Mononuclear cell (primary cell): ENCODE measurements around the gene FAM234B. TPM values are rescaled to one million over a fixed set of nuclear protein-coding genes. Genes with fewer than 3 reads are reported as not detected.
A peak's percentile ranks its signal among the peaks of the same experiment; 100 is the strongest.

Experiments used
- H3K27me3 ChIP-seq: 2 replicates; pipeline ENCODE4 v1.6.0; 2011; ENCODE audit warnings: low read length, control low read depth; ENCODE audit not compliant: insufficient read depth
- H3K4me1 ChIP-seq: 2 replicates; pipeline ENCODE4 v1.5.1; 2011; ENCODE audit warnings: mild to moderate bottlenecking, low read length, control low read depth; ENCODE audit not compliant: insufficient read depth
- H3K4me3 ChIP-seq: 2 replicates; pipeline ENCODE4 v1.5.1; 2011; ENCODE audit warnings: mild to moderate bottlenecking, low read length, moderate library complexity
- H3K9me3 ChIP-seq: 2 replicates; pipeline ENCODE4 v1.5.1; 2011; ENCODE audit warnings: low read depth, mild to moderate bottlenecking, control low read depth, low read length
- total RNA-seq: library from RNA; depleted of rRNA; stranded (reverse); fragments of >200 nt; gene quantifications from one replicate; pipeline ENCODE4 v1.2.3, GENCODE V29; 2012

FAM234B gene
- total RNA-seq = 3.9 TPM

- Histone ChIP-seq H3K4me1 (peaks cover 12% of the 10 kb centered on the region), H3K4me3 (peak within 1 kb of the TSS; percentile 92), H3K9me3 (no peaks in the 10 kb centered on the region), H3K27me3 (no peaks in the 10 kb centered on the region)
These were observed at the start of gene FAM234B for GRCh38 chr12:13044002-13044905. Gene FAM234B (plus strand): TSS chr12:13044381. CDS start chr12:13044404, 23 bp downstream.

DNA sequence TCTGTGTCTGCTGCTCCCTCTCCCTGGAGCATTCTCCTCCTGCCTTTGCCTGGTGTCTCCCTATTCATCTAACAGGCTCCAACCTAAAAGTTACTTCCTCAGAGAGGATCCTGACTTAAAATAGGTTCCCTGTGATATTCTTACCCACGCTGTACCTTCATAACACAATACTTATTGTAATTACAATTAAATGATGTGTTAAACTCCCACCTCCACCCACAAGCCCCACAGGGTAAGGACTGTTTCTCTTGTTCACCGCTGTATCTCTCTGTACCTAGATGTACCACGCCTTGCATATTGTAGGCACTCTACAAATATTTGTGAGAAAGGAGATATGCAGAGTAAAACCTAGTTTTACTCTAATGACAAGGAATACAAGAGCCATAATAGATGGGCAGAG is 49.1 kb upstream of the FAM234B start:
- no peaks in the 10 kb centered on the region for H3K27me3 ChIP-seq
- H3K4me3 ChIP-seq = no peak overlapping the region
- H3K9me3 ChIP-seq = no peaks in the 10 kb centered on the region
- peaks cover 43% of the 10 kb centered on the region for H3K4me1 ChIP-seq

DNA sequence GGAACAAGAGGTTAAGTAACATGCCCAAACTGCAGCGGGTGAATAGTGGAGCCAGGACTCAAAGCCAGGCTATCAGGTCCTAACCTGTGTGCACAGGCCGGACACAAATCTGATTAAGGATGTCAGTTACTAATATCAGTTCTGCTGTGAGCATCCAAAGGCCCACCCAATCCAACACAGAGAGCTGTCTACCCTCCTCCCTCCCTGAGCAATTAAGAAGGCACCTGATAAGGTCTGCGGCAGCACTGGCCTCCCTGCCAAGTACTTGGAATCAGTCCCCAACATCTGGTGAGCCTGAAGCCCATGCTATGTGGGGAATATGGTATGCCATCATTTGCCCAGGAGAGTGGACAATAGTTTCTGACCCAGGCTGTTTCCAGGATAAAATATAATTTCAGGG is 48.0 kb upstream of the FAM234B start:
- H3K4me3 ChIP-seq = no peak overlapping the region
- H3K4me1 ChIP-seq = peaks cover 46% of the 10 kb centered on the region
- no peaks in the 10 kb centered on the region for H3K27me3 ChIP-seq
- no peaks in the 10 kb centered on the region for H3K9me3 ChIP-seq

DNA sequence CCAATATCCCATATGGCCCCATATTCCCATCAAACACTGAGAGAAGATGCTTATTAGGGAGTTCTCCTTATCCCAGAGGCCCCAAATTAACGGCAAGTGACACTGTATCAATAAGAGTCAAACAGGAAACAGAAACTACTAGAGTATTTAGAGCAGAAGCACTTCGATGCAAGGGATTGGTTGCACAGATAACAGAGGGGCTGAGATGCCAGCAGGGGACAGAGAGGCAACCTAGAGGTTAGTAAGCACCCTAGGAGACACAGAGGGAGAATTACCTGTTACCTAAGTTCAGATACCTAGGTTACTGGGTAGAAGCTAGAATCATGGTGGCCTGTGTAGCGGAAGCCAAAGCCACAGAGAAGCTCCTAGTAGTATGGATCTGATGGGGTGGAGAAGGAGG is 47.0 kb upstream of the FAM234B start:
- Histone ChIP-seq H3K9me3 (no peaks in the 10 kb centered on the region), H3K4me1 (peaks cover 47% of the 10 kb centered on the region), H3K4me3 (no peak overlapping the region), H3K27me3 (no peaks in the 10 kb centered on the region)

- Histone ChIP-seq H3K27me3 (no peaks in the 10 kb centered on the region), H3K4me3 (no peak overlapping the region), H3K4me1 (peaks cover 44% of the 10 kb centered on the region), H3K9me3 (no peaks in the 10 kb centered on the region)
These were observed 46.4 kb upstream of the FAM234B start for GRCh38 chr12:12997734-12998133.

- Histone ChIP-seq H3K4me1 (peaks cover 41% of the 10 kb centered on the region), H3K27me3 (no peaks in the 10 kb centered on the region), H3K4me3 (no peak overlapping the region), H3K9me3 (no peaks in the 10 kb centered on the region)
These were observed 45.9 kb upstream of the FAM234B start for GRCh38 chr12:12998248-12998647.

DNA sequence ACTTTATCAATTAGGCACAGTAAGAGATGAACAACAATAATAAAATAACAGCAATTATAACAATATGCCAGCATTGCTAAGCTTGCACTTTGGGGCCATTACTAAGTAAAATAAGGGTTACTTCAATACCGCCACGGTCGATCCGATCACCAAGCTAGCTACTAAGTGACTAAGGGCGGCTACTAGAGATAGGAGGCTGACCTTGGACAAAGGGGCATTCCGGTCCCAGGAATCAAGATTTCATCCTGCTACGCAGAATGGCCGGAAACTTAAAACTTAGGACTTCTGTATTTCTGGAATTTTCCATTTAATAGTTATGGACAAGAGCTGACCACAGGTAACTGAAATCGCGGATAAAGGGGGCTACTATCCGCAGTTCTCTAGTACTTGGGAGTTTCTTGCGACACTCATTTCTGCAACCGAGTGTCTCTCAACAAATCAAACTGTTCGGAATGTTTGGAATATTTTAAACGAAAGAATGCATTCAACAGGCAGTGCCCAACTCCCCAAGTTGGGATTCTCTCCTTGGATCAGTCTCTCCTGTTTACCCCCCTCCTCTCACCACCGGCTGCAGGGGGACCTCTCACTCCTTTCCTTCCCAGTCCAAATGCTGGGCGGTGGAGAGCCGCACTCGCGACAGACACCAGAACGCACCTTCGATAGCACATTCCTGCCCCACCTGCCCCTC is 44.8 kb upstream of the FAM234B start:
- Histone ChIP-seq H3K9me3 (no peaks in the 10 kb centered on the region), H3K4me1 (peaks cover 34% of the 10 kb centered on the region), H3K4me3 (peak overlapping the region; percentile 52), H3K27me3 (no peaks in the 10 kb centered on the region)

- Histone ChIP-seq H3K4me1 (peaks cover 34% of the 10 kb centered on the region), H3K4me3 (peak within 1 kb of the TSS; percentile 59), H3K27me3 (no peaks in the 10 kb centered on the region), H3K9me3 (no peaks in the 10 kb centered on the region)
These were observed 44.1 kb upstream of the FAM234B start, which contains the start of gene HEBP1 for GRCh38 chr12:12999959-13000615. Gene HEBP1 (minus strand): TSS chr12:13000265. CDS start chr12:13000114, 151 bp downstream.

GRCh38 chr12:13000616-13000924 is 43.6 kb upstream of the FAM234B start:
- H3K27me3 ChIP-seq = no peaks in the 10 kb centered on the region
- no peaks in the 10 kb centered on the region for H3K9me3 ChIP-seq
- H3K4me1 ChIP-seq = peaks cover 34% of the 10 kb centered on the region
- peak overlapping the region; percentile 59 for H3K4me3 ChIP-seq

DNA sequence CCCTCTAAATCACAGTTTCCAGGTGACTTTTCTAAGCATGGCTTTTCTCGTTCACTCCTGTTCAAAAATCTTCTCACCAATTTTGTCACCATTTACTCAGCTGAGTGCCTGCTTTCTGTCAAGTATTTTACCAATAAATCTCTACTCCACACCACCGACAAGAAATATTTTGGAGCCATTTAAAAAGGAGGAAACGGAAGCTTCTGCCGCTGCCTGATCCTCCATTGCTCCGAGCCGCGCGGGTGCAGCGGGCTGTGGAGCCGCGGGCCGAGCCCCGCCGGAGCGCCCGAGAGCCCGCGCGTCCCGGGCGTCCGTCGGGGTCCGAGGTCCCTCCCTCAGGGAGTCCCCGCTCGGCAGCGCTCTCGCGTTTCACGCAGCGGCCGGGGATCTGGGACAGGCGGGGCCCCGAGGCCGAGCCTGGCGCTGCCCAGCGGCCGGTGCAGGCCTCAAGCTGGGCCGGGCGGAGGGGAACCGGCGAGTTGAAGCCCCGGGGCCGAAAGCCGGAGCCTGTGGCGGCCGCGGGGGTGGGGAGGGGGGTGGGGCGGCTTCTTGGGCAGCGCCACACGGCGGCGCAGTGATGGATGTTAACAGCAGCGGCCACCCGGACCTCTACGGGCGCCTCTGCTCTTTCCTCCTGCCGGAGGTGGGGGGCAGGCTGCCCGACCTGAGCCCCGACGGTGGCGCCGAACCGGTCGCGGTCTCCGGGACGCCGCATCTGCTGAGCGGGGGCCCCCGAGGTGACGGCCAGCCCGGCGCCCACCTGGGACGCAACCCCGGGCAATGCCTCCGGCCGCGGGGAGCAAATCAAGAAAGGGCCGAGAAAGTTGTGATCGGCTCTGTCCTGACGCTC is 43.0 kb upstream of the FAM234B start:
- Histone ChIP-seq H3K4me1 (peaks cover 34% of the 10 kb centered on the region), H3K9me3 (no peaks in the 10 kb centered on the region), H3K27me3 (no peaks in the 10 kb centered on the region), H3K4me3 (peak overlapping the region; percentile 59)

- Histone ChIP-seq H3K4me3 (peak overlapping the region; percentile 59), H3K4me1 (peaks cover 34% of the 10 kb centered on the region), H3K9me3 (no peaks in the 10 kb centered on the region), H3K27me3 (no peaks in the 10 kb centered on the region)
These were observed 42.5 kb upstream of the FAM234B start for GRCh38 chr12:13001775-13002040.

GRCh38 chr12:13002301-13003097 is 41.7 kb upstream of the FAM234B start:
- H3K4me1 ChIP-seq = peaks cover 30% of the 10 kb centered on the region
- H3K9me3 ChIP-seq = no peaks in the 10 kb centered on the region
- H3K4me3 ChIP-seq = no peak overlapping the region
- no peaks in the 10 kb centered on the region for H3K27me3 ChIP-seq

DNA sequence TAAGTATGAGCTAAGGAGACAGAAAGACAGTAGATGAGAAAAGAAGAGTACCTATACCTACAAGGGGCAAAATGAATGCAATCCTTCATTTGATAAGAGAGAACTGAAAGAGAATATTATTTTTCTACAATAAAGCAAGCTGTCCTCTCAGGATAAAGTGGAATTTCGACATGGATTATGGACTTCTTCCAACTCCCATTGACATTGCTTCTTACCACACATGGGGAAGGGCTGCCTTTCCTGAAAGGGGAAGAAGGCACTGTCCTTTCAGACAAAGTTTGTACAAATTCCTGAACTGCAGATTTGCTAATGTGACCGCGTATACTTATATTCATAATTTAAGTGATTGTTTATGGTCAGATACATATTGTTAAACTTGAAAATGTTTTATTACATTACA is 39.8 kb upstream of the FAM234B start:
- peaks cover 18% of the 10 kb centered on the region for H3K4me1 ChIP-seq
- H3K9me3 ChIP-seq = no peaks in the 10 kb centered on the region
- H3K4me3 ChIP-seq = no peak overlapping the region
- H3K27me3 ChIP-seq = no peaks in the 10 kb centered on the region

GRCh38 chr12:13004986-13005385 is 39.2 kb upstream of the FAM234B start:
- H3K4me3 ChIP-seq = no peak overlapping the region
- peaks cover 13% of the 10 kb centered on the region for H3K4me1 ChIP-seq
- H3K27me3 ChIP-seq = no peaks in the 10 kb centered on the region
- no peaks in the 10 kb centered on the region for H3K9me3 ChIP-seq
